H1 (cell line): ENCODE measurements around the gene STAT5A. TPM values are rescaled to one million over a fixed set of nuclear protein-coding genes. Genes with fewer than 3 reads are reported as not detected.

ENCODE experiments used
- CTCF ChIA-PET: fragments of 300-600 bp; sonication (Branson Sonifier 250); formaldehyde crosslinking; loops from one replicate; lab custom pipeline; 2021; ENCODE audit not compliant: partially characterized antibody; lab: Charles Lee
- POLR2A ChIA-PET: fragments of 300-600 bp; sonication (Branson Sonifier 250); formaldehyde crosslinking; loops from one replicate; lab custom pipeline; 2021; ENCODE audit warnings: inconsistent platforms; ENCODE audit not compliant: partially characterized antibody; lab: Charles Lee
- DNase-seq, 2 experiments: peaks; one replicate each; pipeline versions ENCODE4 v3.0.0 to v3.0.0-alpha.2; 2010 to 2022; ENCODE audit warnings: low spot score in 2 of 2, low read depth in 1 of 2, mixed read lengths in 1 of 2
- FAIRE-seq: peaks from 2 replicates; lab custom pipeline; 2011; peaks lifted over from hg19 to GRCh38; lab: Jason Lieb, UNC
- H2AFZ ChIP-seq: 2 replicates; pipeline ENCODE4 v1.8.1; 2012; ENCODE audit warnings: low read length, inconsistent platforms
- H2AK5ac ChIP-seq: 2 replicates; pipeline ENCODE4 v1.6.1; 2013; ENCODE audit warnings: low read depth, low read length
- H2BK120ac ChIP-seq: replicated peaks from 2 replicates; pipeline ENCODE3; 2013; ENCODE audit warnings: low read depth, low read length, inconsistent platforms
- H2BK12ac ChIP-seq: 2 replicates; pipeline ENCODE4 v1.6.1; 2013; ENCODE audit warnings: low read depth, low read length
- H2BK15ac ChIP-seq: 2 replicates; pipeline ENCODE4 v1.6.1; 2013; ENCODE audit warnings: low read length
- H2BK20ac ChIP-seq: 2 replicates; pipeline ENCODE4 v1.6.1; 2013; ENCODE audit warnings: low read length
- H2BK5ac ChIP-seq: 2 replicates; pipeline ENCODE4 v1.6.1; 2013; ENCODE audit warnings: low read depth, low read length
- H3K14ac ChIP-seq: 2 replicates; pipeline ENCODE4 v1.6.1; 2013; ENCODE audit warnings: inconsistent platforms; ENCODE audit not compliant: insufficient read length
- H3K18ac ChIP-seq: 2 replicates; pipeline ENCODE4 v1.6.1; 2013; ENCODE audit warnings: low read length; ENCODE audit errors: extremely low read depth
- H3K23ac ChIP-seq: 2 replicates; pipeline ENCODE4 v1.6.1; 2013; ENCODE audit warnings: inconsistent platforms; ENCODE audit not compliant: insufficient read length
- H3K23me2 ChIP-seq: 2 replicates; pipeline ENCODE4 v1.6.1; 2013; ENCODE audit warnings: low read depth, low read length
- H3K27ac ChIP-seq: 2 replicates; pipeline ENCODE4 v1.6.1; 2011; ENCODE audit warnings: low read depth, low read length, inconsistent platforms
- H3K27me3 ChIP-seq, 4 experiments: replicated peaks in 1 of 4; 1 replicate in 1 of 4; 2 replicates in 3 of 4; pipeline versions ENCODE4 v1.6.1 to v1.8.1; 2011 to 2013; ENCODE audit warnings: low read length in 3 of 4, mild to moderate bottlenecking in 3 of 4, inconsistent platforms in 2 of 4, mixed read lengths in 2 of 4, moderate library complexity in 1 of 4; ENCODE audit not compliant: control insufficient read depth in 3 of 4, insufficient read depth in 3 of 4; ENCODE audit errors: extremely low read depth in 1 of 4
- H3K36me3 ChIP-seq, 4 experiments: 2 replicates each; pipeline versions ENCODE4 v1.6.1 to v1.8.1; 2011 to 2013; ENCODE audit warnings: mild to moderate bottlenecking in 4 of 4, low read length in 3 of 4, moderate library complexity in 2 of 4, control low read depth in 1 of 4, inconsistent platforms in 1 of 4; ENCODE audit not compliant: insufficient read depth in 4 of 4, control insufficient read depth in 2 of 4
- H3K4ac ChIP-seq: replicated peaks from 2 replicates; pipeline ENCODE3; 2013; ENCODE audit warnings: low read length, low read depth, mixed read lengths, inconsistent platforms; ENCODE audit not compliant: insufficient read length
- H3K4me1 ChIP-seq, 4 experiments: replicated peaks in 1 of 4; 1 replicate in 1 of 4; 2 replicates in 3 of 4; pipeline versions ENCODE4 v1.6.1 to v1.8.1; 2011 to 2013; ENCODE audit warnings: low read length in 3 of 4, inconsistent platforms in 2 of 4, mixed read lengths in 1 of 4; ENCODE audit not compliant: insufficient read depth in 4 of 4, control insufficient read depth in 3 of 4
- H3K4me2 ChIP-seq, 2 experiments: 2 replicates each; pipeline versions ENCODE4 v1.6.1 to v1.8.1; 2011 to 2013; ENCODE audit warnings: low read depth in 2 of 2, low read length in 2 of 2, control low read depth in 1 of 2, inconsistent platforms in 1 of 2, mild to moderate bottlenecking in 1 of 2; ENCODE audit not compliant: insufficient read depth in 1 of 2
- H3K4me3 ChIP-seq, 4 experiments: fragments of 200-600, 300-600 bp in 1 of 4; sonication (generic), shearing (Covaris generic), sonication (Bioruptor Twin) in 1 of 4; 2 replicates each; pipeline versions ENCODE4 v1.5.1 to v1.8.1; 2011 to 2016; ENCODE audit warnings: low read length in 4 of 4, low read depth in 3 of 4, control low read depth in 2 of 4, inconsistent platforms in 2 of 4, mild to moderate bottlenecking in 2 of 4, mixed read lengths in 1 of 4, moderate library complexity in 1 of 4; ENCODE audit not compliant: insufficient read depth in 2 of 4; ENCODE audit errors: extremely low read depth in 1 of 4
- H3K56ac ChIP-seq: replicated peaks from 2 replicates; pipeline ENCODE3; 2013; ENCODE audit warnings: low read depth, mild to moderate bottlenecking, mixed read lengths, low read length, inconsistent platforms; ENCODE audit not compliant: insufficient read length
- H3K79me1 ChIP-seq: 2 replicates; pipeline ENCODE4 v1.6.1; 2013; ENCODE audit warnings: low read depth, low read length, control low read depth
- H3K79me2 ChIP-seq, 2 experiments: 2 replicates each; pipeline versions ENCODE4 v1.6.1 to v1.8.1; 2012 to 2013; ENCODE audit warnings: low read length in 2 of 2, mild to moderate bottlenecking in 2 of 2, inconsistent platforms in 1 of 2; ENCODE audit not compliant: insufficient read depth in 2 of 2, control insufficient read depth in 1 of 2
- H3K9ac ChIP-seq, 4 experiments: replicated peaks in 1 of 4; 1 replicate in 1 of 4; 2 replicates in 3 of 4; pipeline versions ENCODE4 v1.6.1 to v1.8.1; 2011 to 2013; ENCODE audit warnings: low read depth in 3 of 4, low read length in 3 of 4, control low read depth in 2 of 4, mild to moderate bottlenecking in 2 of 4, moderate library complexity in 2 of 4, inconsistent platforms in 1 of 4; ENCODE audit errors: extremely low read depth in 1 of 4
- H3K9me3 ChIP-seq, 2 experiments: 2 replicates each; pipeline versions ENCODE4 v1.6.1 to v1.8.1; 2012 to 2013; ENCODE audit warnings: mild to moderate bottlenecking in 2 of 2, moderate library complexity in 2 of 2, control low read depth in 1 of 2, inconsistent platforms in 1 of 2, low read depth in 1 of 2, low read length in 1 of 2, mixed read lengths in 1 of 2; ENCODE audit not compliant: insufficient read depth in 2 of 2
- H4K20me1 ChIP-seq, 2 experiments: replicated peaks in 1 of 2; 2 replicates each; pipeline versions ENCODE3 to v1.8.1; 2011 to 2013; ENCODE audit warnings: inconsistent platforms in 2 of 2, low read length in 2 of 2, mild to moderate bottlenecking in 1 of 2; ENCODE audit not compliant: insufficient read depth in 2 of 2, control insufficient read depth in 1 of 2
- H4K5ac ChIP-seq: 2 replicates; pipeline ENCODE4 v1.6.1; 2013; ENCODE audit warnings: low read length, low read depth, mixed read lengths, inconsistent platforms; ENCODE audit not compliant: insufficient read length
- H4K8ac ChIP-seq: 2 replicates; pipeline ENCODE4 v1.8.0; 2013; ENCODE audit warnings: mild to moderate bottlenecking, moderate library complexity, low read length, inconsistent platforms; ENCODE audit not compliant: insufficient read depth; ENCODE audit errors: extremely low read depth
- H4K91ac ChIP-seq: replicated peaks from 2 replicates; pipeline ENCODE3; 2013; ENCODE audit warnings: low read length, mixed read lengths, inconsistent platforms; ENCODE audit not compliant: insufficient read length
- BRCA1 ChIP-seq: IDR thresholded peaks from 2 replicates; pipeline ENCODE4 v1.6.1; 2012; ENCODE audit warnings: low read depth, low read length, improper control_type of control experiment
- GABPA ChIP-seq: IDR thresholded peaks from 2 replicates; pipeline ENCODE4 v1.6.1; 2011; ENCODE audit warnings: mild to moderate bottlenecking, low read length, moderate library complexity, borderline replicate concordance; ENCODE audit not compliant: insufficient read depth
- POLR2A ChIP-seq, 2 experiments: IDR thresholded peaks; 1 replicate in 1 of 2; 2 replicates in 1 of 2; pipeline ENCODE4 v1.6.1; 2011; ENCODE audit warnings: low read depth in 2 of 2, low read length in 2 of 2, mild to moderate bottlenecking in 2 of 2; ENCODE audit errors: control extremely low read depth in 1 of 2
- RFX5 ChIP-seq: IDR thresholded peaks from 2 replicates; pipeline ENCODE4 v1.6.1; 2011; ENCODE audit warnings: low read depth, low read length, improper control_type of control experiment, borderline replicate concordance
- SIX5 ChIP-seq: IDR thresholded peaks from 2 replicates; pipeline ENCODE4 v1.6.1; 2011; ENCODE audit warnings: mild to moderate bottlenecking, low read depth, low read length
- WGBS, 2 experiments: shearing (Covaris generic) in 1 of 2; methylation state at CpG; one replicate each; pipeline versions ENCODE4 v1.1.6 to v1.1.7; 2013 to 2015; ENCODE audit warnings: low lambda C conversion rate in 2 of 2, mixed read lengths in 2 of 2, inconsistent platforms in 1 of 2, low coverage in 1 of 2, missing lambda C conversion rate in 1 of 2; ENCODE audit not compliant: insufficient replicate concordance in 2 of 2, insufficient coverage in 1 of 2, insufficient read length in 1 of 2; ENCODE audit errors: extremely low coverage in 1 of 2, missing lambda C conversion rate in 1 of 2; 5-methylcytosine and 5-hydroxymethylcytosine counted together
- polyA plus RNA-seq, 7 experiments: library from polyadenylated mRNA; depleted of rRNA in 3 of 7; stranded (reverse) in 5 of 7; unstranded in 2 of 7; fragments of >200 nt in 5 of 7; fragments of 200-250 nt in 2 of 7; gene quantifications; 1 replicate in 5 of 7; 2 replicates in 1 of 7; 4 replicates in 1 of 7; pipeline versions ENCODE4 v1.2.1 to v1.2.3, GENCODE V29; 2011 to 2013; ENCODE audit warnings: missing spikeins in 2 of 7, mixed read lengths in 2 of 7
- total RNA-seq: library from RNA; stranded (reverse); fragmentation: NEBNext Ultra II Directional; extraction: Animal tissue kit (Norgen Biotek cat#: 25700); gene quantifications from 2 replicates; pipeline ENCODE4 v1.2.1, GENCODE V29; 2021
- TF ChIP-seq, protein P1 (sequence below): IDR thresholded peaks from 2 replicates; pipeline ENCODE4 v1.6.1; 2011; ENCODE audit warnings: low read depth, mild to moderate bottlenecking, low read length; ENCODE audit not compliant: insufficient read depth

The STAT5A gene
- total and polyA plus RNA-seq, 2 of the 8 experiments (the other 6 are each of a cell fraction or from before 2014, with no cell fraction given) = 4.2 to 5.4 TPM

DNA sequence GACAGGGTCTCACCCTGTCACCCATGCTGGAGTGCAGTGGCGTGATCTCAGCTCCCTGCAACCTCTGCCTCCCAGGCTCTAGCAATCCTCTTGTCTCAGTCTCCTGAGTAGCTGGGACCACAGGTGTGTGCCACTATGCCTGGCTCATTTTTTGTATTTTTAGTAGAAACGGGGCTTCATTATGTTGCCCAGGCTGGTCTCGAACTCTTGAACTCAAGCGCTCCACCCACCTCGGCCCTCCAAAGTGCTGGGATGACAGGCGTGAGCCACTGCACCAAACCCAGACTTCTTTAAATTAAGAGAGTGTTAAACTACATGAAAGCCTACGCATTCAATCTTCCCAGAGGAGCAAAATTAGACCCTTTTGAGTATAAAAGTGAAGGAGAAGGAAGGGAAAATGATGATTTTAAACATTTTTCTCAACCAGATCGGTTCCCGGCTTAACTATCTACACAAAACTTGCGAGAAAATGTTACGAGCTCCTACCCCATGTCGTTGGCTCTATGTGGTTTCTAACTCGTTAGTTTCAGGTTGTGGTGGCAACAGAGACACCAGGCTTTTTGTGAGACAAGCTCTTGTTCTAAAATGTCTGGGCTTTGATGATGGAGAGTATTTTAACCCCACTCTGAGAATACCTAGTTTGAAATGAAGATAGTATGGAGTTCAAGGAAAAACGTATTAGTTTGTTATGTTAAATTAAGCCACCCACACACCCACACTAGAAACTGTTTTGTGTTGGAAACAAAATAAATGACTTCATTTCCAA is 38.4 kb upstream of the STAT5A start:
- H3K4ac ChIP-seq = no peak overlapping the region
- no peak overlapping the region for H3K4me3 ChIP-seq
- H3K79me1 ChIP-seq = peaks cover 5% of the 10 kb centered on the region
- FAIRE-seq (no peak), DNase-seq (no peak)
- no peak overlapping the region for H2BK12ac ChIP-seq
- no peaks in the 10 kb centered on the region for H3K36me3 ChIP-seq
- H3K9me3 ChIP-seq = no peaks in the 10 kb centered on the region
- H3K14ac ChIP-seq = no peak overlapping the region
- no peak overlapping the region for H2BK5ac ChIP-seq
- no peak overlapping the region for H2AFZ ChIP-seq
- H2BK120ac ChIP-seq = no peak overlapping the region
- H4K5ac ChIP-seq = no peak overlapping the region
- peaks cover 2% of the 10 kb centered on the region; the same call in 1 of the 2 replicates for H3K23me2 ChIP-seq
- peaks cover 3 to 49% of the 10 kb centered on the region in 2 experiments; a peak in 2 of 4 replicates for H3K79me2 ChIP-seq
- no peak overlapping the region for H2AK5ac ChIP-seq
- no peak overlapping the region for H4K91ac ChIP-seq
- no peak overlapping the region for H3K4me2 ChIP-seq
- H2BK20ac ChIP-seq = no peak overlapping the region
- H3K9ac ChIP-seq = no peak overlapping the region
- POLR2A ChIA-PET = interaction anchor here (0.7 kb wide), 1 partner anchor 41 kb away, joined by 3 read pairs; no protein-coding TSS in a partner anchor
- H2BK15ac ChIP-seq = no peak overlapping the region
- H3K56ac ChIP-seq = no peak overlapping the region
- peaks cover 0 to 3% of the 10 kb centered on the region in 2 experiments for H4K20me1 ChIP-seq
- CTCF ChIA-PET = interaction anchor here (1.1 to 5.6 kb wide), 11 partner anchors 13 to 594 kb away, joined by 3 to 53 read pairs (median 6); no protein-coding TSS in a partner anchor
- no peak overlapping the region for H4K8ac ChIP-seq
- 92% methylated on average over 14 of the region's 14 CpGs; no CpG with 5 or more reads in 1 of the 2 experiments for WGBS, 2 experiments
- H3K23ac ChIP-seq = no peak overlapping the region
- no peaks in the 10 kb centered on the region for H3K27me3 ChIP-seq
- H3K27ac ChIP-seq = no peak overlapping the region
- H3K18ac ChIP-seq = no peak overlapping the region
- H3K4me1 ChIP-seq = peaks cover 0 to 4% (median 4%) of the 10 kb centered on the region in 4 experiments; a peak in 5 of 7 replicates
- TF ChIP-seq, protein P1, sequence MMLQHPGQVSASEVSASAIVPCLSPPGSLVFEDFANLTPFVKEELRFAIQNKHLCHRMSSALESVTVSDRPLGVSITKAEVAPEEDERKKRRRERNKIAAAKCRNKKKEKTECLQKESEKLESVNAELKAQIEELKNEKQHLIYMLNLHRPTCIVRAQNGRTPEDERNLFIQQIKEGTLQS = no peak
- no peak for TF ChIP-seq POLR2A (IDR thresholded peaks at IDR 0.05; ENCODE audit: control extremely low read depth in 1 of 2, low read depth in 2 of 2, low read length in 2 of 2)
- no peak for TF ChIP-seq RFX5
- TF ChIP-seq GABPA = no peak
- no peak for TF ChIP-seq BRCA1
- no peak for TF ChIP-seq SIX5
